ENCODE data around the gene ITIH4.
A peak's percentile ranks its signal among the peaks of the same experiment; 100 is the strongest.
"Not testable (repeated sequence)": the region's sequence is repeated elsewhere in the genome, so short reads cannot be mapped to it uniquely, and the experiment has no call there.

The ITIH4 gene

DNA sequence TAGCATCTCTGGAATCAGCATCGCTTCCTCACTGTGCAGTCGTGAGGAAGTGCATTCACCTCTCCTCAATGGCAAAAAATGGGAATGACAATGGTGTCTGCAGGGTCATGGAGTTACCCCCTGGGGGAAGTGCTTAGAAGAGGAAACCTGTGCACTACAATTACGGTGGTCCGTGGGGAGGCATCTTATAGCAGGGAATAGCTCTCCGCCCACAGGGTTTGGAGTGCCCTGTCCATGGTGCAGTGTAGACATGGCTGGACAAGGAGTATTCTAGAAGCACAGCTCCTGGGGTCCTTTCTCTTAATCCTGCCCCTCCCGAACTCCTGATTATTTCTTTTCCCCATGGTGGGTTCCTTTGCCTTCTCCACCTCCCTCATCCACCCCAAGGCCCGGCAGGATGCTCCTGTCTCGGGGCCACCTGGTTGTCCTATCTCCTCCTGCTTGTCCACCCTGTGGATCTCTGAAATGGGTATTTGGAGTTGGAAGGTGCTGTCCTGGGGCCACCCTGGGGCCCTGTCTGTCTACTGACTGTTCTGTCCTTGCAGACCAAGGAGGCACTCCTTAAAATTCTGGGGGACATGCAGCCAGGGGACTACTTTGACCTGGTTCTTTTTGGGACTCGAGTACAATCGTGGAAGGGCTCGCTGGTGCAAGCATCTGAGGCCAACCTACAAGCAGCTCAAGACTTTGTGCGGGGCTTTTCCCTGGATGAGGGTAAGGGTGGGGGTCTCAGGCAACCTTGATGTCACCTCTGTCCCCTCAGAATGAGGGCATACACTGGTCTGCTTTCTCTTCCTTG lies 47.9 kb downstream of the ITIH4 start:
- H3K4me3 Mint-ChIP-seq = no peak overlapping the region
- DNase-seq = no peak
- peaks cover 14% of the 10 kb centered on the region for H3K27me3 Mint-ChIP-seq
- no peaks in the 10 kb centered on the region for H3K36me3 Mint-ChIP-seq (ENCODE audit: low read depth)
- H3K4me1 Mint-ChIP-seq (ENCODE audit: low read depth) = no peaks in the 10 kb centered on the region
- H3K9me3 Mint-ChIP-seq = no peaks in the 10 kb centered on the region
- H3K27ac Mint-ChIP-seq = no peak overlapping the region

DNA sequence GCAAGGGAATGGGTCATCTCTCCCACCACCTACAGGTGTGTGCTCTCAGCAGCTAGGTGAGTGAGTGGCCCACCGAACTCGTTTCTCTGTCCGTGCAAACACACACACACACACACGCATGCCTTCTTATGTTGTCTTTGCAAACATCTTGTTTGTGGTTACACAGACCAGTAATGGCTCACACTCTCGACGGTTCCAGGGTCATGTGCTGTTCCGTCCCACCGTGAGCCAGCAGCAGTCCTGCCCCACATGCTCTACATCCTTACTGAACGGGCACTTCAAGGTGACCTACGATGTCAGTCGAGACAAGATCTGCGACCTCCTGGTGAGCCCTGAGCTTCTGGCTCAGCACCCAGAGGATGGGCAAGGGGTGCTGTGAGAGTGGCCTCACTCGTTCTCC lies 48.7 kb downstream of the ITIH4 start:
- no peaks in the 10 kb centered on the region for H3K36me3 Mint-ChIP-seq (ENCODE audit: low read depth)
- H3K27ac Mint-ChIP-seq = no peak overlapping the region
- no peaks in the 10 kb centered on the region for H3K4me1 Mint-ChIP-seq (ENCODE audit: low read depth)
- H3K27me3 Mint-ChIP-seq = peaks cover 14% of the 10 kb centered on the region
- H3K4me3 Mint-ChIP-seq = no peak overlapping the region
- peak; percentile 3 for DNase-seq
- no peaks in the 10 kb centered on the region for H3K9me3 Mint-ChIP-seq

DNA sequence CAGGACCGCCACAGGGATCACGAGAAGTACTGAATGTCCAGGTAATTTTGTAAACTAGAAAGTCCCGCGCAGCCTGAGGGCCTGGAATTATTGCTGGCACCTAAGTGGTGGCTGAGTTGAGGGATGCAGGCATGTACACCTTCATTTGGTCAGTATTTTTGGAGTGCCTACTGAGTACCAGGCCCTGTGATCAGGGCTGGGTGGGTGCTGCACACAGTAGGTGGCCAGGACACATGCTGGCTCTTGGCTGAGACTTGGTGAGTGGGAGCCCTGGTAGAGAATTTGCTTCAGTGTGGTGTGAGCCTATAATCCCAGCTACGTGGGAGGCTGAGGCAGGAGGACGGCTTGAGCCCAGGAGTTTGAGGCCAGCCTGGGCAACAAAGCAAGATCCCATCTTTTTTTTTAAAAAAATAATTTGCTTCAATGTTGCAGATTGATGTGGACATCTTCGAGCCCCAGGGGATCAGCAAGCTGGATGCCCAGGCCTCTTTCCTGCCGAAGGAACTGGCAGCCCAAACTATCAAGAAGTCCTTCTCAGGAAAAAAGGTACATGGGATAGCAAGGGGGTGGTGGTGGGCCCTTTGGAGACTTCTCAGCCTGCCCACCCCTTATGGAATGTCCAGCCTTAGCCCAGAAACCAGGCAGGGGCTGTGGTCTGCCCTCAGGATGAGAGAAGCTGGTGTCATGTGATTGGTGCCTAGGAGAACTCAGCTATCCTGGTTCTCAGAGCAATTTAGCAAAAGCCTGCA lies 50.5 kb downstream of the ITIH4 start:
- Mint-ChIP-seq H3K9me3 (no peaks in the 10 kb centered on the region), H3K4me1 (ENCODE audit: low read depth) (no peaks in the 10 kb centered on the region)
- peak; percentile 11 for DNase-seq

DNA sequence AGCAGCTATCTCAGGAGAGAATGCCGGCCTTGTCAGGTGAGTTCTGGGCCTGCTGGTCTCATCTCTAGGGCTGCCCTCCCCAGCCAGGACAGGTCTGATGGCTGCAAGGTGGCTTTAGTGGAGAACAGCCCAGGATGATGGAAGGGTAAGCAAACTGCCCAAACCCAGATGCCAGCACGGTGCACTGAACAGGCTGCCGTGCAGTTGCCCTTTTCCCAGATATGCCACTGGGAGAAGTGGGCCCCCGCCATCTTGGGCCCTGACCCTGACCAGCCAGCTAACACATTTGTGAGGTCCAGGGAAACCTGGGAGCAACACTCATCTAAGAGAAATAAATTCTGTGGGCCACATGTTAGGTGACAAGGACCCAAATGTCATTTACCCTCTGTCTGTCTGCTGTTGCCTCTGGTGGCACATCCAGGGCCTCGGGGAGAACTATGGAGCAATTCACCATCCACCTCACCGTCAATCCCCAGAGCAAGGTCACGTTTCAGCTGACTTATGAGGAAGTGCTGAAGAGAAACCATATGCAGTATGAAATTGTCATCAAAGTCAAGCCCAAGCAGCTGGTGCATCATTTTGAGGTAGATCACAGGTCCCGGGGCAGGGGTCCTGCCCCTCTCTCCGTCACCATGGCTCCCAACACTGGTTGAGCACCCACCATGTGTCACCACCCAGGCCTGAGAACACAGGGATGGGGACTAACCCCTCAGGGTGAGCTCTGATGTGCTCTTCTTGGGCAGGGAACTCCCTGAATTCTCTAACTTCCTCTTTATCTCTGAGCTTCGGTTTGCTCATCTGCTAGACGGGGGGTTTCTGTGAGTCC lies 51.2 kb downstream of the ITIH4 start:
- Mint-ChIP-seq H3K27me3 (peaks cover 14% of the 10 kb centered on the region), H3K27ac (no peak overlapping the region), H3K9me3 (no peaks in the 10 kb centered on the region), H3K36me3 (ENCODE audit: low read depth) (no peaks in the 10 kb centered on the region), H3K4me3 (no peak overlapping the region), H3K4me1 (ENCODE audit: low read depth) (no peaks in the 10 kb centered on the region)
- DNase-seq = peak; percentile 20

More for the DNA sequence above, 50.5 kb downstream of the ITIH4 start:
- no peaks in the 10 kb centered on the region for H3K36me3 Mint-ChIP-seq (ENCODE audit: low read depth)
- peaks cover 14% of the 10 kb centered on the region for H3K27me3 Mint-ChIP-seq
- no peak overlapping the region for H3K27ac Mint-ChIP-seq
- H3K4me3 Mint-ChIP-seq = no peak overlapping the region

DNA sequence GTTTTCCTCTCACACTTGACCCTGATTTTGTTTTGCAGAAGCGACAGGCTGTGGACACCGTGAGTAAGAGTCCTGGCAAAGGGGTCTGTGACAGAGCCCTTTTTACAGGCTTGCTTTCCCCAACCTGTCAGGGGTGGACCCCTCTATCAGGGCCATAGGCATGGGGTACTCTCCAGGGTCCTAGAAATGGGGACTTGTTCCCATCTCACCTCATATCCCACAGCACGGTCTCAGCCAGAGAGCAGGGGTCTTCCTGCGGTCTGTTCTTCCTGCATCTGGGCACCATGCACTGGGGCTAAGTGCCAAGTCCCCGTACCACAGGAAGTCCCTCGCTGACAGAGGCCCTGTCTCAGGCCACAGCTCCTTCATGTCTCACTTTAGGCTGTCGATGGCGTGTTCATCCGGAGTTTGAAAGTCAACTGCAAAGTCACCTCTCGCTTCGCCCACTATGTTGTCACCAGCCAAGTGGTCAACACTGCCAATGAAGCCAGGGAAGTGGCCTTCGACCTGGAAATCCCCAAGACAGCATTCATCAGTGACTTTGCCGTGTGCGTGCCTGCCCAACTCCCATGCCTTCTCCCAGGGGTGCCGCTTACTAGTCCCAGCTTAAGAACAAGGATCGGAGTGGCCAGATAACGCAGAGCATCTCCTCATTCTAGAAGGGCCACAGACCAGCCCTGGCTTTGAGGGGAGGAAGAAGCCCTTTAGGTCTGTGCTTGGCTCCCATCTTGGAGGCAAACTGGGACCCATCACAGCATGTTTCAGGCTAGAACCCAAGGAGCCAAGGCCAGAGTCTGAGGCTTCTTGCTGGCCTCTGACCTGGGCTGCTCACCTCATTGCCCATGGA lies 52.3 kb downstream of the ITIH4 start:
- Mint-ChIP-seq H3K9me3 (no peaks in the 10 kb centered on the region), H3K4me1 (ENCODE audit: low read depth) (no peaks in the 10 kb centered on the region), H3K27ac (no peak overlapping the region), H3K36me3 (ENCODE audit: low read depth) (no peaks in the 10 kb centered on the region), H3K27me3 (peaks cover 14% of the 10 kb centered on the region), H3K4me3 (no peak overlapping the region)
- DNase-seq = peak; percentile 14

DNA sequence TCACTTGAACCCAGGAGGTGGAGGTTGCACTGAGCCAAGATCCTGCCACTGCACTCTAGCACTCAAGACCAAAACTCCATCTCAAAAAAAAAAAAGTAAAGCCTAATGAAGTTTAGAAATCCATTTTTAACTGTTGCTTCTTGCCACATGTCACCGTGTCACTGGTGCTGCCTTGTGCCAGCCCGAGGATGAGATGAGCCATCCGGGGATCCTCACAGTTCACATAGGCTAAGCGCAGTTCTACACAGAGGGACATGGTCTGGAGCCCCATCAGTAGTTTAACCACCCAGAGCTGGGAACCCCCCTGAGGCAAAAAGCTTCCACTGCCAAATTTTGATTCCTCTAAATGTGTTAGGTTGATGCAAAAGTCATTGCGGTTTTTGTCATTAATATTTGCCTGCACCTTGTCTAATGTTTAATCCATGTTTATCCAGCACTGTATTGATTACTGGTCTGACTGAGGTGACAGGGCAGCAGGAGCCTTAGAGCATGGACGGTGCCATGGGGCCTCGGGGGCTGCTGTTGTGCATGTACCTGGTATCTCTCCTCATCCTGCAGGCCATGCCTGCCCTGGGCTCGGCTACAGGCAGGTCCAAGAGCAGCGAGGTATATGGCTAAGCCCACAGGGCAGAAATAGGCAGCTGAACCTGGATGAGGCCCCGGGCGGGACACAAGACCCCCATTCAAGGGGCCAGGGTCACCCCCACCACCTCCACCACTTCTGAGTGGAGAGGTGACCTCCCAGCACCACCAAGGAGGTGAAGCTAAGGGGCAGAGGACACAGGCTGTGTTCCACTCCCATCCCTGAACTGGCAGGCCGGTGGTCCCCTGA lies 53.1 kb downstream of the ITIH4 start, which contains the start of gene ITIH1:
TSS of gene ITIH1 (plus strand) at position 473 of the 832 bp plus-strand sequence. CDS start at position 490, 17 bp downstream.
- H3K27ac Mint-ChIP-seq = no peak within 1 kb of the TSS
- peaks cover 10% of the 10 kb centered on the region for H3K27me3 Mint-ChIP-seq
- no peak within 1 kb of the TSS for H3K4me3 Mint-ChIP-seq
- H3K36me3 Mint-ChIP-seq (ENCODE audit: low read depth) = no peaks in the 10 kb centered on the region
- peak; percentile 13 for DNase-seq
- no peaks in the 10 kb centered on the region for H3K9me3 Mint-ChIP-seq
- no peaks in the 10 kb centered on the region for H3K4me1 Mint-ChIP-seq (ENCODE audit: low read depth)

DNA sequence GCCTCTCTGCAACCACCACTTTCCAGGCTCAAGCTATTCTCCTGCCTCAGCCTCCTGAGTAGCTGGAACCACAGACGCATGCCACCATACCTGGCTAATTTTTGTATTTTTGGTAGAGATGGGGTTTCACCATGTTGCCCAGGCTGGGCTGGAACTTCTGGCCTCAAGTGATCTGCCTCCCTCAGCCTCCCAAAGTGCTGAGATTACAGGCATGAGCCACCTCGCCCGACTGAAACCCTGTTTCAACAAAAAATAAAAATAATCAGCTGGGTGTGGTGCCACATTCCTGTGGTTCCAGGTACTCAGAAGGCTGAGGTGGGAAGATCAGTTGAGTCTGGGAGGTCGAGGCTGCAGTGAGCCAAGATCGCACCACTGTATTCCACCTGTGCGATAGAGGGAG lies 54.0 kb downstream of the ITIH4 start:
- H3K4me1 Mint-ChIP-seq (ENCODE audit: low read depth); H3K27ac Mint-ChIP-seq; DNase-seq; H3K27me3 Mint-ChIP-seq; H3K4me3 Mint-ChIP-seq; H3K36me3 Mint-ChIP-seq (ENCODE audit: low read depth); H3K9me3 Mint-ChIP-seq: not testable (repeated sequence)

DNA sequence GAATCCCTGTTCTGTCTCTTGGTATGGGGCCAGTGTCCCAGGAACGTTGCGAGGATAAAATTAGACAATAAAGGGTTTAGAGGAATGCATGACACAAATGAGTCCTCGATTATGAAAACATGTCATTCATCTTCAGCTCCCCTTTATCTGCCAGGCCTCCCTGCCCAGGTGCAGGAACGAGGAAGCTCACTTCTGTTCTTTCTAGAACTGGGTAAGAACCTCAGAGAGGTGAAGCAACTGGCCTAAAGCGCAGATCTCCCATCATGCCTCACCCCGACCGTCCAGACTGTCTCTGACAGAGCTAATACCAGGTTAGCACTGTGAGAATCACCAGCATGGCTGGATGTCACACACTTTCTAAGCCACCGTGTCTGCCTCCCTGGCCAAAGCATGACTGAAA lies 54.6 kb downstream of the ITIH4 start:
- DNase-seq = peak; percentile 7
- peaks cover 3% of the 10 kb centered on the region for H3K27me3 Mint-ChIP-seq
- H3K36me3 Mint-ChIP-seq (ENCODE audit: low read depth) = peaks cover 4% of the 10 kb centered on the region
- H3K27ac Mint-ChIP-seq = no peak overlapping the region
- no peak overlapping the region for H3K4me3 Mint-ChIP-seq
- peaks cover 8% of the 10 kb centered on the region for H3K4me1 Mint-ChIP-seq (ENCODE audit: low read depth)
- H3K9me3 Mint-ChIP-seq = no peaks in the 10 kb centered on the region

DNA sequence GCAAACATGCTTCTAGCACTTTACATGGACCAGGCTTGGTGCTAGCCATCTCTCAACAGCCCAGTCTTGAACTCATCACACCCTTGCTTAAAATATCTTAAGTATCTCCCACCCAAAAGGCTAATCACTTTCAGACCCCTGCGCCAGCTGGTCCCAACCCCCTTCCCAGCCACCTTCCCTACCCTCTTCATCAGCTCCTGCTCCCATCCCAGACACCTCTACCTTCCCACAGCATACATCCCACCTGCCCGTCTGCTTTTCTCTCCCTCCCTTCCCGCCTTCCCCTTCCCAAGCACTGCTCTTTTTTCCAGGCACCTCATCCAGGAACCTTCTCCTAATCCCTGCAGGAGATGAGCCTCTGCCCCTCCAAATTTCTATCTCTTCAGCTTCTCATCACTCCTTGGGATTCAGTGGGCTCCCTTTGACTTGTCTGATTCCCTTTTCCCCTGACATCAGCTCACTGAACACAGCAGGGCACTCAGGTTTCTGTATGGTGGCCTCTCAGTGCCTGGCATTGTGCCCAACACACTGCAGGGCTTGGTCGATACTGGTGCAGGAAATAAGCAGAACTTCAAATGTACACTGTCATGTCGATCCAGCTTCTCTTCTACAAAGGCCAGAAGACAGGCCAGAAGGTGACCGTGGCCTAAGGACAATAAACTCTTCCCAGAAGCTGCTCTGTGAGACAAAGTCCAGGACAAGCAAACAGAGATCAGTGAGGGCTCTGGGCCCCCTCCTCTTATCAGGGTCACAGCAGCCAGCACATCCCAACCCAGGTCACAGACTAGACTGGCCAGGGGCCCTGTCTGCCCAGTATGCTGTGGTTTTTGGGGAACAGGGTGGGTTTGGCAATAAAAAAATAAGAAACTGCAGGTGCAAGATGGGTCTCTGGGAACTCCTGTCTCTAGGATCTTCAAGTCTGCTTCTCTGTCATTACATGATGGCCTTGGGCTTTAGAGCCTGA lies 55.3 kb downstream of the ITIH4 start:
- Mint-ChIP-seq H3K9me3 (no peaks in the 10 kb centered on the region), H3K4me1 (ENCODE audit: low read depth) (peaks cover 8% of the 10 kb centered on the region), H3K27me3 (peaks cover 3% of the 10 kb centered on the region), H3K27ac (no peak overlapping the region), H3K4me3 (no peak overlapping the region), H3K36me3 (ENCODE audit: low read depth) (peaks cover 5% of the 10 kb centered on the region)
- DNase-seq = no peak

DNA sequence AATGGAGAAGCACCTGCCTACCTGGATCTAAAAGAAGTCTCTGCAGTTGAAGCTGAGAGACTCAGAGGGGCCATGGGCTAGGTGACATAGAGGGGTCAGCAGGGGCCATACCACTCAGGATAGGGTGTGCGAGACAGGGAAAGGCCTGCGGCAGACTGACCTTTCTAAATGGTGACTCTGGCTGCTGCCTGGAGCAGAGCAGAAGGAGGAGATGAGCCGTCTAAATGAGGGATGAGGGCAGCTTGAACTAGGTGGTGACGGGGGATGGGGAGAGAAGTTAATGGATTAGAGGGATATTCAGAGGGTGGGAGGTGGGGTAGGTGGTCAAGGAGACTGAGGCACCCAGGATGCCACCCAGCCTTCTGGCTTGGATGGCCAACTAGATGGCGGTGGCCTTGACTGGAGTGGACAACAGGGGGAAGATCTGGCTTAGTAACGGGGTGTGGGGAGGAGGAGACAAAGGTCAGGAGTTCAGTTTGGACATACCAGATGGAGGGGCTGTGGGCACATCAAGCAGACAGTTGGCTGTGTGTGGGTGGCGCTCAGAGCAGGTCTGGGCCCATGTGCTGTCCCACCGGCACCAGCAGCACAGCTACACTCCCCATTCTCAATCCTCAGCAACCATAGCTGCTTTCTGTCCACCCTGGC lies 56.3 kb downstream of the ITIH4 start:
- no peak overlapping the region for H3K4me3 Mint-ChIP-seq

DNA sequence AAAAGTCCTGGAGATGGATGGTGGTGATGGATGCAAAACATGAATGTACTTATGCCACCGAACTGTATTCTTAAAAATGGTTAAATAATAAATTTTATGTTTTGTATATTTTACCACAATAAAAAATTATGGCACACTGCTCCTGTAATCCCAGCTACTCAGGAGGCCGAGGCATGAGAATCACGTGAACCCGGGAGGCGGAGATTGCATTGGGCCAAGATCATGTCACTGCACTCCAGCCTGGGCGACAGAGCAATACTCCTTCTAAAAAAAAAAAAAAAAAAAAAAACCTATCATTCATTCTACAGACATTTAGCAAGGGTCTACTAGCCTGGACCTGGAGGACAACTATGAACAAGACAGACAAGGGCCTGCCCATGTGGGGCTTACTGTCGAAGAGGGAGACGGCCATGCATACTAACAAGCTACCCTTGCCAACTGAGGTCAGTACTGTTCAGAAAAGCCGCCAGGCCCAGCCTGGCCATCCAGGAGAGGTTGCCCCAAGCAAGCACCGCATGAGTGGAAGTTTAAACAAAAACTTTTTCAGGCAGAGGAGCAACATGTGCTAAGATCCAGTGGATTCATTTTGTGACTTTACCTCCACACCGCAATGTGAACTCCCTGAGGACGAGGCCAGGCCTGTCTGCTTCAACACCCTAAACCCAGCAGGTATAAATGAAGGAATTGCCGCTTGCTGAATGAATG lies 57.0 kb downstream of the ITIH4 start:
- peaks cover 14% of the 10 kb centered on the region for H3K36me3 Mint-ChIP-seq (ENCODE audit: low read depth)
- no peak for DNase-seq
- H3K4me3 Mint-ChIP-seq = no peak overlapping the region
- H3K27me3 Mint-ChIP-seq = no peaks in the 10 kb centered on the region
- H3K4me1 Mint-ChIP-seq (ENCODE audit: low read depth) = peaks cover 23% of the 10 kb centered on the region
- H3K27ac Mint-ChIP-seq = no peak overlapping the region
- no peaks in the 10 kb centered on the region for H3K9me3 Mint-ChIP-seq

More for the DNA sequence above, 56.3 kb downstream of the ITIH4 start:
- Mint-ChIP-seq H3K36me3 (ENCODE audit: low read depth) (peaks cover 10% of the 10 kb centered on the region), H3K9me3 (no peaks in the 10 kb centered on the region), H3K27ac (no peak overlapping the region), H3K27me3 (no peaks in the 10 kb centered on the region), H3K4me1 (ENCODE audit: low read depth) (peaks cover 18% of the 10 kb centered on the region)
- DNase-seq = no peak
